Activated T-cell treated with anti-CD3 and anti-CD28 coated beads, Interleukin-2, amount 50 U/mL, for 4 hours (primary cell): ENCODE measurements around the gene VPS4B. TPM values are rescaled to one million over a fixed set of nuclear protein-coding genes. Genes with fewer than 3 reads are reported as not detected.

Experiments used
- ATAC-seq, 2 donors: fragments of 200-7000 bp; cut with Tn5 transposase; one replicate each; pipeline ENCODE4 v1.10.0; 2021
- DNase-seq: peaks from one replicate; pipeline ENCODE4 v3.0.0-alpha.2; 2020
- H3K27me3 Mint-ChIP-seq: one replicate; pipeline ENCODE4 v1.8.0; 2021; ENCODE audit warnings: low read depth, mixed read lengths
- H3K36me3 Mint-ChIP-seq: one replicate; pipeline ENCODE4 v1.8.0; 2022; ENCODE audit warnings: mixed read lengths; ENCODE audit not compliant: insufficient read depth
- H3K4me1 Mint-ChIP-seq: one replicate; pipeline ENCODE4 v1.8.0; 2021; ENCODE audit warnings: low read depth, mixed read lengths
- H3K4me3 Mint-ChIP-seq: one replicate; pipeline ENCODE4 v1.8.0; 2021; ENCODE audit warnings: mild to moderate bottlenecking, moderate library complexity, mixed read lengths
- H3K9me3 Mint-ChIP-seq: one replicate; pipeline ENCODE4 v1.8.0; 2021; ENCODE audit warnings: mixed read lengths
- total RNA-seq, 3 donors: library from RNA; stranded (reverse); gene quantifications; one replicate each; pipeline ENCODE4 v1.2.1, GENCODE V29; 2021

Gene VPS4B
- total RNA-seq, 3 donors from 2014 or later, result 55.2 to 59.8 (median 59.3) TPM

- no peak overlapping the region for H3K4me3 Mint-ChIP-seq
- peaks cover 49% of the 10 kb centered on the region for H3K36me3 Mint-ChIP-seq
- no peaks in the 10 kb centered on the region for H3K9me3 Mint-ChIP-seq
- H3K27me3 Mint-ChIP-seq, result no peaks in the 10 kb centered on the region
- DNase-seq (peak; percentile 22), ATAC-seq (peak in 1 of 2 donors; percentile 58)
- H3K4me1 Mint-ChIP-seq, result peaks cover 3% of the 10 kb centered on the region
These were observed 80.1 kb downstream of the VPS4B start for GRCh38 chr18:63342206-63342605.

- peak; percentile 43 for DNase-seq
- Mint-ChIP-seq H3K4me3 (no peak overlapping the region), H3K36me3 (peaks cover 55% of the 10 kb centered on the region), H3K4me1 (peaks cover 11% of the 10 kb centered on the region), H3K27me3 (no peaks in the 10 kb centered on the region), H3K9me3 (no peaks in the 10 kb centered on the region)
- peak; percentile 50 to 63 for ATAC-seq
These were observed 82.3 kb downstream of the VPS4B start for GRCh38 chr18:63339920-63340484.

Other genes starting within 250 kb of the VPS4B start
- 10 to 100 TPM; 45.0 to 71.4 (median 66.6) TPM for gene BCL2, start 102.7 kb downstream of the VPS4B start, total RNA-seq
- 10 to 100 TPM; 64.6 to 78.2 (median 76.2) TPM for gene KDSR, start 55.3 kb downstream of the VPS4B start, total RNA-seq
- gene SERPINB5, start 54.5 kb upstream of the VPS4B start, total RNA-seq, result not detected
- not detected for gene SERPINB12, start 119.9 kb upstream of the VPS4B start, total RNA-seq
- not detected for gene SERPINB13, start 164.9 kb upstream of the VPS4B start, total RNA-seq
- not detected for gene SERPINB4, start 221.8 kb upstream of the VPS4B start, total RNA-seq
- not detected for gene SERPINB3, start 239.4 kb upstream of the VPS4B start, total RNA-seq